ENCODE data around the gene KCNQ1.

Gene KCNQ1

GRCh38 chr11:2779981-2780849, 335.4 kb downstream of the KCNQ1 start:
- DNase-seq (ENCODE audit: low read depth) = no peak

- DNase-seq (ENCODE audit: low read depth) = no peak
Observed at GRCh38 chr11:2780850-2781407, 336.1 kb downstream of the KCNQ1 start.

- no peak for DNase-seq (ENCODE audit: low read depth)
Observed at GRCh38 chr11:2781408-2782274, 336.8 kb downstream of the KCNQ1 start.

- DNase-seq (ENCODE audit: low read depth) = no peak
Observed at GRCh38 chr11:2782769-2783168, 338.0 kb downstream of the KCNQ1 start.

GRCh38 chr11:2783536-2784082, 338.8 kb downstream of the KCNQ1 start:
- no peak for DNase-seq (ENCODE audit: low read depth)

- no peak for DNase-seq (ENCODE audit: low read depth)
Observed at GRCh38 chr11:2787816-2788167, 343.0 kb downstream of the KCNQ1 start.

- no peak for DNase-seq (ENCODE audit: low read depth)
Observed at GRCh38 chr11:2788168-2789071, 343.6 kb downstream of the KCNQ1 start.

- no peak for DNase-seq (ENCODE audit: low read depth)
Observed at GRCh38 chr11:2789331-2789730, 344.5 kb downstream of the KCNQ1 start.

GRCh38 chr11:2789791-2790567, 345.2 kb downstream of the KCNQ1 start:
- DNase-seq (ENCODE audit: low read depth) = no peak

- DNase-seq (ENCODE audit: low read depth) = no peak
Observed at GRCh38 chr11:2790568-2790921, 345.7 kb downstream of the KCNQ1 start.

- DNase-seq (ENCODE audit: low read depth) = no peak
Observed at GRCh38 chr11:2791139-2791520, 346.3 kb downstream of the KCNQ1 start.

GRCh38 chr11:2791521-2792380, 346.9 kb downstream of the KCNQ1 start:
- DNase-seq (ENCODE audit: low read depth) = no peak

GRCh38 chr11:2792381-2793250, 347.8 kb downstream of the KCNQ1 start:
- no peak for DNase-seq (ENCODE audit: low read depth)

- no peak for DNase-seq (ENCODE audit: low read depth)
Observed at GRCh38 chr11:2793701-2794045, 348.9 kb downstream of the KCNQ1 start.

GRCh38 chr11:2794046-2794967, 349.5 kb downstream of the KCNQ1 start:
- no peak for DNase-seq (ENCODE audit: low read depth)

GRCh38 chr11:2794968-2795322, 350.1 kb downstream of the KCNQ1 start:
- no peak for DNase-seq (ENCODE audit: low read depth)

GRCh38 chr11:2795491-2795991, 350.7 kb downstream of the KCNQ1 start:
- no peak for DNase-seq (ENCODE audit: low read depth)

- no peak for DNase-seq (ENCODE audit: low read depth)
Observed at GRCh38 chr11:2796091-2796490, 351.3 kb downstream of the KCNQ1 start.
